Panc1 (cell line): ENCODE data around the gene CTXN1. TPM values are rescaled to one million over a fixed set of nuclear protein-coding genes. Genes with fewer than 3 reads are reported as not detected.

ENCODE experiments used
- total RNA-seq: library from RNA; stranded (reverse); gene quantifications from one replicate; pipeline ENCODE4 v1.2.1, GENCODE V29; 2021; ENCODE audit not compliant: unreplicated experiment

CTXN1 gene
- total RNA-seq, 1 experiment from 2014 or later = 89.4 TPM

Other genes starting within 250 kb of the CTXN1 start
- not detected for gene MCEMP1, start 249.0 kb downstream of the CTXN1 start, total RNA-seq
- gene TRAPPC5, start 245.3 kb downstream of the CTXN1 start, total RNA-seq = 101 TPM
- gene FCER2, start 224.0 kb downstream of the CTXN1 start, total RNA-seq = 0.15 TPM
- gene CLEC4G, start 194.0 kb downstream of the CTXN1 start, total RNA-seq = not detected
- gene CD209, start 178.6 kb downstream of the CTXN1 start, total RNA-seq = not detected
- not detected for gene CLEC4M, start 162.9 kb downstream of the CTXN1 start, total RNA-seq
- 6.4 TPM for gene EVI5L, start 95.9 kb downstream of the CTXN1 start, total RNA-seq
- 3.7 TPM for gene PRR36, start 51.7 kb downstream of the CTXN1 start, total RNA-seq
- 5.0 TPM for gene LRRC8E, start 37.6 kb downstream of the CTXN1 start, total RNA-seq
- 32.9 TPM for gene MAP2K7, start 22.3 kb downstream of the CTXN1 start, total RNA-seq
- 12.5 TPM for gene TGFBR3L, start 11.3 kb downstream of the CTXN1 start, total RNA-seq
- gene SNAPC2, start 5.8 kb downstream of the CTXN1 start, total RNA-seq = 63.0 TPM
- gene TIMM44, start 17.5 kb upstream of the CTXN1 start, total RNA-seq = 105 TPM
- 123 TPM for gene ELAVL1, start 79.5 kb upstream of the CTXN1 start, total RNA-seq
- gene CCL25, start 126.6 kb upstream of the CTXN1 start, total RNA-seq = not detected
- gene FBN3, start 223.5 kb upstream of the CTXN1 start, total RNA-seq = 0.10 TPM